ENCODE results near the gene POLR1E.

Gene POLR1E

GRCh38 chr9:37501957-37502596, 16.3 kb downstream of the POLR1E start:
- TF ChIP-seq CTCF (IDR thresholded peaks at IDR 0.05) = no peak

- no peak for TF ChIP-seq CTCF (IDR thresholded peaks at IDR 0.05)
These were observed 18.0 kb downstream of the POLR1E start for GRCh38 chr9:37503736-37504135.

GRCh38 chr9:37504605-37505004, 18.9 kb downstream of the POLR1E start:
- TF ChIP-seq CTCF (IDR thresholded peaks at IDR 0.05) = no peak

GRCh38 chr9:37507566-37508134, 21.9 kb downstream of the POLR1E start:
- TF ChIP-seq CTCF (IDR thresholded peaks at IDR 0.05) = no peak

GRCh38 chr9:37508135-37508833, 22.5 kb downstream of the POLR1E start:
- TF ChIP-seq CTCF (IDR thresholded peaks at IDR 0.05) = no peak

GRCh38 chr9:37508834-37509206, 23.1 kb downstream of the POLR1E start:
- TF ChIP-seq CTCF (IDR thresholded peaks at IDR 0.05) = no peak

GRCh38 chr9:37509536-37509935, 23.8 kb downstream of the POLR1E start:
- no peak for TF ChIP-seq CTCF (IDR thresholded peaks at IDR 0.05)

Data from LNCAP (cell line).